ENCODE measurements around the gene RYR1. TPM values are rescaled to one million over a fixed set of nuclear protein-coding genes. Genes with fewer than 3 reads are reported as not detected.
"Not testable (repeated sequence)": the region's sequence is repeated elsewhere in the genome, so short reads cannot be mapped to it uniquely, and the experiment has no call there.

Gene RYR1
- polyA plus RNA-seq, 4 donors: 0.81 to 2.3 TPM; not detected in 2

DNA sequence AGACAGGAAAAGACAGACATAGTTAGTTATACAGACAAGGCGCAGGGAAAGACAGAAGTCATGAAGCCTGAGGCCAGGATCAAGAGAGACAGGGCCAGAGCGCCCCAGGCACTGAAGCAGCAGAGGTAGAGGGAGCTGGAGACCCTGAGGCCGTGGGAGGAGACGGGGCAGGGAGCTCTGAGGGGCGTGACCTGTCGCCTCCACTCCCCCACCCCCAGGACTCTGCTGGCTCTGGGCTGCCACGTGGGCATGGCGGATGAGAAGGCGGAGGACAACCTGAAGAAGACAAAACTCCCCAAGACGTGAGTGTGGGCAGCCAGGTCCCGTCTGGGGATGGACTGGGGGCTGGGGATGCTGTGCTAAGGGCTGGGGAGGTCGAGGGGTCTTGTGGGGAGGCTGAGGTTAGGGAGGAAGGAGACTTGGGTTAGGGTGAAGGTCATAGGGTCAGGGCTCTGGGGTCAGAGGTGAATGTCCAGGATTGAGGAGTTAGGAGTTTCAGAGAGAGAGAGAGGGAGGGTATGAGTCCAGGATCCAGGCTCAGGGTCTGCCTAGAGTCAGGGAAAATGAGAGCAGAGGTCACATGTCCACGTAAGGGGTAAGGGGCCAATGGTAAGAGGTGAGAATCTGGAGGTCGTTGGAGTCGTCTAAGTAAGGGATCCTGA, 31.1 kb downstream of the RYR1 start:
- Histone ChIP-seq H3K27me3 (ENCODE audit: control insufficient read depth in 3 of 3, insufficient read depth in 3 of 3, low read length in 3 of 3) (no peaks in the 10 kb centered on the region), H3K27ac (ENCODE audit: low read depth in 1 of 3, low read length in 2 of 3) (no peak overlapping the region), H3K4me3 (ENCODE audit: low read depth in 1 of 3, low read length in 3 of 3) (no peak overlapping the region), H3K36me3 (ENCODE audit: control insufficient read depth in 3 of 3, insufficient read depth in 2 of 3, low read depth in 1 of 3, low read length in 3 of 3) (no peaks in the 10 kb centered on the region), H3K4me1 (ENCODE audit: control insufficient read depth in 3 of 3, insufficient read depth in 2 of 3, low read depth in 1 of 3, low read length in 2 of 3) (no peaks in the 10 kb centered on the region), H3K9me3 (ENCODE audit: control insufficient read depth in 2 of 2, insufficient read depth in 1 of 2, low read depth in 1 of 2, low read length in 1 of 2) (peaks cover 0 to 4% of the 10 kb centered on the region in 2 donors)
- FAIRE-seq (no peak), DNase-seq (no peak)
- 41 to 56% (median 49%) methylated on average over 15 of the region's 15 CpGs for WGBS, 3 donors

DNA sequence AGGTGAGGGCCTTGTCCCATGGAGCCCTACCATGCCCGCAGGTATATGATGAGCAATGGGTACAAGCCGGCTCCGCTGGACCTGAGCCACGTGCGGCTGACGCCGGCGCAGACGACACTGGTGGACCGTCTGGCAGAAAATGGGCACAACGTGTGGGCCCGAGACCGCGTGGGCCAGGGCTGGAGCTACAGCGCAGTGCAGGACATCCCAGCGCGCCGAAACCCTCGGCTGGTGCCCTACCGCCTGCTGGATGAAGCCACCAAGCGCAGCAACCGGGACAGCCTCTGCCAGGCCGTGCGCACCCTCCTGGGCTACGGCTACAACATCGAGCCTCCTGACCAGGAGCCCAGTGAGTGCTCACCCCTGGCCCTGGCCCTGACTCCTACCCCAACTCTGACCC, 32.6 kb downstream of the RYR1 start:
- Histone ChIP-seq H3K9me3 (ENCODE audit: control insufficient read depth in 2 of 2, insufficient read depth in 1 of 2, low read depth in 1 of 2, low read length in 1 of 2) (peaks cover 0 to 4% of the 10 kb centered on the region in 2 donors), H3K27ac (ENCODE audit: low read depth in 1 of 3, low read length in 2 of 3) (no peak overlapping the region), H3K4me3 (ENCODE audit: low read depth in 1 of 3, low read length in 3 of 3) (no peak overlapping the region), H3K4me1 (ENCODE audit: control insufficient read depth in 3 of 3, insufficient read depth in 2 of 3, low read depth in 1 of 3, low read length in 2 of 3) (no peaks in the 10 kb centered on the region), H3K27me3 (ENCODE audit: control insufficient read depth in 3 of 3, insufficient read depth in 3 of 3, low read length in 3 of 3) (no peaks in the 10 kb centered on the region), H3K36me3 (ENCODE audit: control insufficient read depth in 3 of 3, insufficient read depth in 2 of 3, low read depth in 1 of 3, low read length in 3 of 3) (no peaks in the 10 kb centered on the region)
- WGBS, 3 donors: 91 to 94% (median 92%) methylated on average over 25 to 26 of the region's 26 CpGs
- FAIRE-seq: no peak
- DNase-seq: no peak

DNA sequence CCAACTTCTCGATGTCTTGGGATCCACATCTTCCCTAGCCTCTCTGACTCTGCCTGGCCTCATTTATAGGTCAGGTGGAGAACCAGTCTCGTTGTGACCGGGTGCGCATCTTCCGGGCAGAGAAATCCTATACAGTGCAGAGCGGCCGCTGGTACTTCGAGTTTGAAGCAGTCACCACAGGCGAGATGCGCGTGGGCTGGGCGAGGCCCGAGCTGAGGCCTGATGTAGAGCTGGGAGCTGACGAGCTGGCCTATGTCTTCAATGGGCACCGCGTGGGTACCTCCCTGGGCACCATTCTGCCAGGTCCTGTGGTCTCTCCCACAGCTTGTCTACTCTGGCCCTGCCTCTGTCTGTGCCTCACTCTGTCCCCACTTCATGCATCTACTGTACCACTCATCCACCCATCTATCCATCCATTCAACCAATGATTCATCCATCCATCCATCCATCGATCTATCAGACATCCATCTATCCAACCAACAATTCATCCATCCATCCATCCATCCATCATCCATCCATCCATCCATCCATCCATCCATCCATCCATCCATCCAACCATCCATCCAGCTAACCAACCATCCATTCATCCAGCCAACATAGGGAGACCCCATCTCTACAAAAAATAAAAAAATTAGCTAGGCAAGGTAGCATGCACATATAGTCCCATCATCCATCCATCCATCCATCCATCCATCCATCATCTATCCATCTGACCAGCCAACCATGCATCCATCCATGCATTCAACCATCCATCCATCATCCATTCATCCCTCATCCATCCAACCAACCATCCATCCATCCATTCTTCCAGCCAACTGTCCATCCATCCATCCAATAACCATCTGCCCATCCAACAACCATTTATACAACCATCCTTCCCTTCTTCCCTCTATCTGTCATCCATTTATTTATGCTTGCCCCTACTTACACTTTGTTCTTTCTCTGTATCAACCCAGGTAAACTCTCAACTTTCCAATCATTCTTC, 34.3 kb downstream of the RYR1 start:
- Histone ChIP-seq H3K36me3 (ENCODE audit: control insufficient read depth in 3 of 3, insufficient read depth in 2 of 3, low read depth in 1 of 3, low read length in 3 of 3) (no peaks in the 10 kb centered on the region), H3K9me3 (ENCODE audit: control insufficient read depth in 2 of 2, insufficient read depth in 1 of 2, low read depth in 1 of 2, low read length in 1 of 2) (peaks cover 0 to 4% of the 10 kb centered on the region in 2 donors), H3K4me3 (ENCODE audit: low read depth in 1 of 3, low read length in 3 of 3) (no peak overlapping the region), H3K27ac (ENCODE audit: low read depth in 1 of 3, low read length in 2 of 3) (no peak overlapping the region), H3K27me3 (ENCODE audit: control insufficient read depth in 3 of 3, insufficient read depth in 3 of 3, low read length in 3 of 3) (no peaks in the 10 kb centered on the region), H3K4me1 (ENCODE audit: control insufficient read depth in 3 of 3, insufficient read depth in 2 of 3, low read depth in 1 of 3, low read length in 2 of 3) (no peaks in the 10 kb centered on the region)
- DNase-seq: no peak
- WGBS, 3 donors: 87 to 94% (median 90%) methylated on average over 17 of the region's 17 CpGs
- no peak for FAIRE-seq

DNA sequence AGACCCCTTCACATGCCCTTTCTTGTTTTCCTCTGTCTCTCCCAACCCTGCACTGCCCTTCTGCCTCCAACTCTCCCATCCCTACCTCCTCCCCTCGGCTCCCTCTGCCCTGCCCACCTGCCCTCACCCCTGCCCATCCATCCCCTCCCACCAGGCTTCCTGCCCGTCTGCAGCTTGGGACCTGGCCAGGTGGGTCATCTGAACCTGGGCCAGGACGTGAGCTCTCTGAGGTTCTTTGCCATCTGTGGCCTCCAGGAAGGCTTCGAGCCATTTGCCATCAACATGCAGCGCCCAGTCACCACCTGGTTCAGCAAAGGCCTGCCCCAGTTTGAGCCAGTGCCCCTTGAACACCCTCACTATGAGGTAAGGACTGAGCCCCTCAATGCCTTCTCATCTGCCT, 35.7 kb downstream of the RYR1 start:
- Histone ChIP-seq H3K36me3 (ENCODE audit: control insufficient read depth in 3 of 3, insufficient read depth in 2 of 3, low read depth in 1 of 3, low read length in 3 of 3) (no peaks in the 10 kb centered on the region), H3K4me1 (ENCODE audit: control insufficient read depth in 3 of 3, insufficient read depth in 2 of 3, low read depth in 1 of 3, low read length in 2 of 3) (no peaks in the 10 kb centered on the region), H3K4me3 (ENCODE audit: low read depth in 1 of 3, low read length in 3 of 3) (no peak overlapping the region), H3K27ac (ENCODE audit: low read depth in 1 of 3, low read length in 2 of 3) (no peak overlapping the region), H3K27me3 (ENCODE audit: control insufficient read depth in 3 of 3, insufficient read depth in 3 of 3, low read length in 3 of 3) (no peaks in the 10 kb centered on the region), H3K9me3 (ENCODE audit: control insufficient read depth in 2 of 2, insufficient read depth in 1 of 2, low read depth in 1 of 2, low read length in 1 of 2) (peaks cover 0 to 4% of the 10 kb centered on the region in 2 donors)
- FAIRE-seq (no peak), DNase-seq (no peak)
- 51 to 71% (median 54%) methylated on average over 5 of the region's 5 CpGs for WGBS, 3 donors

DNA sequence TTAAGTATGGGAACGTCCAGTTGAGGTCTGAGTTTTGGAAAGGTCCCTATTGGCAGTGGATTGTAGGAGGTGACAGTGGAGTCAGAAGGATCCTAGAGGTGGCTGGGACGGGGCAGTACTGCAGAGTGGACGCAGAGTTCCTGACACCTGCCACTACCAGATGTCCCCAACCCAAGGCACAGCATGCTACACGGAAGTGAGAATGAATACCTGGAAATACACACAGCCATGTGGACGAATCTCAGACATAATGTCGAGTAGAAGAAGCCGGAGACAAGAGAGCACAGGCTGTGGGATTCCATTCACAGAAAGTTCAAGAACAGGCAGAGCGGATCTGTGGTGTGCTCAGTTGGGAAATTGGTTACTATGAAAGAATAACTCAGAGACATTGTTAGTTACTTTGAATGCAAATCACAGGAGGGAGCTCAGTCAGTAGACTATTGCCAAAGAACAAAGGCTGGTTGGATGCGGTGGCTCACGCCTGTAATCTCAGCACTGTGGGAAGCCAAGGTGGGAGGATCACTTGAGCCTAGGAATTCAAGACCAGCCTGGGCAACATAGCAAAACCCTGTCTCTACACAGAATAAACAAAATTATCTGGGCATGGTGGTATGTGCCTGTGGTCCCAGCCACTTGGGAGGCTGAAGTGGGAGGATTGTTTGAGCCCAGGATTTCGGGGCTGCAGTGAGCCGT, 37.4 kb downstream of the RYR1 start:
- no peak overlapping the region for H3K4me3 ChIP-seq (ENCODE audit: low read depth in 1 of 3, low read length in 3 of 3)
- WGBS, 3 donors: 65 to 73% (median 73%) methylated on average over 12 of the region's 12 CpGs
- no peak for FAIRE-seq
- H3K36me3 ChIP-seq (ENCODE audit: control insufficient read depth in 3 of 3, insufficient read depth in 2 of 3, low read depth in 1 of 3, low read length in 3 of 3): no peaks in the 10 kb centered on the region
- H3K9me3 ChIP-seq (ENCODE audit: control insufficient read depth in 2 of 2, insufficient read depth in 1 of 2, low read depth in 1 of 2, low read length in 1 of 2): peaks cover 0 to 3% of the 10 kb centered on the region in 2 donors
- no peak for DNase-seq
- no peaks in the 10 kb centered on the region for H3K4me1 ChIP-seq (ENCODE audit: control insufficient read depth in 3 of 3, insufficient read depth in 2 of 3, low read depth in 1 of 3, low read length in 2 of 3)
- no peaks in the 10 kb centered on the region for H3K27me3 ChIP-seq (ENCODE audit: control insufficient read depth in 3 of 3, insufficient read depth in 3 of 3, low read length in 3 of 3)
- no peak overlapping the region for H3K27ac ChIP-seq (ENCODE audit: low read depth in 1 of 3, low read length in 2 of 3)

DNA sequence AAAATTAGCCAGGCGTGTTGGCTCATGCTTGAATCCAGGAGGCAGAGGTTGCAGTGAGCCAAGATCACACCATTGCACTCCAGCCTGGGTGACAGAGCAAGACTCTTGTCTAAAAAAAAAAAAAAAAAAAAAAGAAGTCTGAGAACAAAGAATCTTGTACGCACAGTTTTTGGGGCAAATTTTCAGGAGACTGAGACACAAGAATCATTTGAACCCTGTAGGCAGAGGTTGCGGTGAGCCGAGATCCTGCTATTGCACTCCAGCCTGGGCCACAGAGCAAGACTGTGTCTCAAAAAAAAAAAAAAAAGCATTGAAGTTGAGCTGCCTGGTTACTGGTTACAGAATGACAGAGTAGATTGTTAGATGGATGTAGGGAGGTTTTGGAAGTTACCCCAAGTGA, 39.2 kb downstream of the RYR1 start:
- not testable (repeated sequence) for H3K36me3 ChIP-seq (ENCODE audit: control insufficient read depth in 3 of 3, insufficient read depth in 2 of 3, low read depth in 1 of 3, low read length in 3 of 3); H3K4me1 ChIP-seq (ENCODE audit: control insufficient read depth in 3 of 3, insufficient read depth in 2 of 3, low read depth in 1 of 3, low read length in 2 of 3); H3K27me3 ChIP-seq (ENCODE audit: control insufficient read depth in 3 of 3, insufficient read depth in 3 of 3, low read length in 3 of 3); H3K27ac ChIP-seq (ENCODE audit: low read depth in 1 of 3, low read length in 2 of 3); FAIRE-seq; H3K9me3 ChIP-seq (ENCODE audit: control insufficient read depth in 2 of 2, insufficient read depth in 1 of 2, low read depth in 1 of 2, low read length in 1 of 2); H3K4me3 ChIP-seq (ENCODE audit: low read depth in 1 of 3, low read length in 3 of 3); DNase-seq
- WGBS, 3 donors: 85 to 88% (median 87%) methylated on average over 4 of the region's 4 CpGs

DNA sequence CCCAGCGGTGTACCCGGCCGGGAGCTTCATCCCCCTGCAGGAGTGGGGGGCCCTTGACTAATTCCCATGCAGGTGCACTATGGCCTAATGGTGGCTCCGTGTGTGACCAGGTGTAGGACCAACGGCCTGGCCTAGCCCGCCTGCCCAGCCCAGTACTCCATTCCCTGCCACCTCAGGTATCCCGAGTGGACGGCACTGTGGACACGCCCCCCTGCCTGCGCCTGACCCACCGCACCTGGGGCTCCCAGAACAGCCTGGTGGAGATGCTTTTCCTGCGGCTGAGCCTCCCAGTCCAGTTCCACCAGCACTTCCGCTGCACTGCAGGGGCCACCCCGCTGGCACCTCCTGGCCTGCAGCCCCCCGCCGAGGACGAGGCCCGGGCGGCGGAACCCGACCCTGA, 39.7 kb downstream of the RYR1 start:
- WGBS, 3 donors: 83 to 88% (median 86%) methylated on average over 21 of the region's 21 CpGs

DNA sequence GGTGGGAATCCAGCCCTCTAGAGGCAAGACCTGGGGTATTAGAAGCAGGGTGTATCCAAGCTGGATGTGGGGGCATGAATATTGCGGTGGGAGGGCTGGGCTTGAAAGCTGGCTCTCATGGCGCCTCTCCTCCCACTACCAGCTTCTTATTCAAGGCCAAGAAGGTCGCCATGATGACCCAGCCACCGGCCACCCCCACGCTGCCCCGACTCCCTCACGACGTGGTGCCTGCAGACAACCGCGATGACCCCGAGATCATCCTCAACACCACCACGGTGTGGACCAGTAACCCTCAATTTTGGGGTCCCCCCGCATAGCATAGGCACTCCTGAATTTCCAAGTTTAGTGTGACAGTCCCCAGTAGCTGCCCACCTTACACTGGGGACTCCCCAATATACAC, 41.7 kb downstream of the RYR1 start:
- DNase-seq: no peak
- H3K36me3 ChIP-seq (ENCODE audit: control insufficient read depth in 3 of 3, insufficient read depth in 2 of 3, low read depth in 1 of 3, low read length in 3 of 3): no peaks in the 10 kb centered on the region
- H3K4me3 ChIP-seq (ENCODE audit: low read depth in 1 of 3, low read length in 3 of 3): no peak overlapping the region
- FAIRE-seq: no peak
- peaks cover 0 to 6% (median 0%) of the 10 kb centered on the region in 3 donors for H3K27me3 ChIP-seq (ENCODE audit: control insufficient read depth in 3 of 3, insufficient read depth in 3 of 3, low read length in 3 of 3)
- no peaks in the 10 kb centered on the region for H3K9me3 ChIP-seq (ENCODE audit: control insufficient read depth in 2 of 2, insufficient read depth in 1 of 2, low read depth in 1 of 2, low read length in 1 of 2)
- WGBS, 3 donors: 84 to 91% (median 87%) methylated on average over 13 of the region's 13 CpGs
- H3K4me1 ChIP-seq (ENCODE audit: control insufficient read depth in 3 of 3, insufficient read depth in 2 of 3, low read depth in 1 of 3, low read length in 2 of 3): no peaks in the 10 kb centered on the region
- no peak overlapping the region for H3K27ac ChIP-seq (ENCODE audit: low read depth in 1 of 3, low read length in 2 of 3)

More for the DNA sequence above, 39.7 kb downstream of the RYR1 start:
- Histone ChIP-seq H3K36me3 (ENCODE audit: control insufficient read depth in 3 of 3, insufficient read depth in 2 of 3, low read depth in 1 of 3, low read length in 3 of 3) (no peaks in the 10 kb centered on the region), H3K9me3 (ENCODE audit: control insufficient read depth in 2 of 2, insufficient read depth in 1 of 2, low read depth in 1 of 2, low read length in 1 of 2) (no peaks in the 10 kb centered on the region), H3K27ac (ENCODE audit: low read depth in 1 of 3, low read length in 2 of 3) (no peak overlapping the region), H3K27me3 (ENCODE audit: control insufficient read depth in 3 of 3, insufficient read depth in 3 of 3, low read length in 3 of 3) (peaks cover 0 to 2% (median 0%) of the 10 kb centered on the region in 3 donors), H3K4me1 (ENCODE audit: control insufficient read depth in 3 of 3, insufficient read depth in 2 of 3, low read depth in 1 of 3, low read length in 2 of 3) (no peaks in the 10 kb centered on the region), H3K4me3 (ENCODE audit: low read depth in 1 of 3, low read length in 3 of 3) (no peak overlapping the region)
- no peak for FAIRE-seq
- no peak for DNase-seq
